ENCODE data around the gene KPNA6.

DNA sequence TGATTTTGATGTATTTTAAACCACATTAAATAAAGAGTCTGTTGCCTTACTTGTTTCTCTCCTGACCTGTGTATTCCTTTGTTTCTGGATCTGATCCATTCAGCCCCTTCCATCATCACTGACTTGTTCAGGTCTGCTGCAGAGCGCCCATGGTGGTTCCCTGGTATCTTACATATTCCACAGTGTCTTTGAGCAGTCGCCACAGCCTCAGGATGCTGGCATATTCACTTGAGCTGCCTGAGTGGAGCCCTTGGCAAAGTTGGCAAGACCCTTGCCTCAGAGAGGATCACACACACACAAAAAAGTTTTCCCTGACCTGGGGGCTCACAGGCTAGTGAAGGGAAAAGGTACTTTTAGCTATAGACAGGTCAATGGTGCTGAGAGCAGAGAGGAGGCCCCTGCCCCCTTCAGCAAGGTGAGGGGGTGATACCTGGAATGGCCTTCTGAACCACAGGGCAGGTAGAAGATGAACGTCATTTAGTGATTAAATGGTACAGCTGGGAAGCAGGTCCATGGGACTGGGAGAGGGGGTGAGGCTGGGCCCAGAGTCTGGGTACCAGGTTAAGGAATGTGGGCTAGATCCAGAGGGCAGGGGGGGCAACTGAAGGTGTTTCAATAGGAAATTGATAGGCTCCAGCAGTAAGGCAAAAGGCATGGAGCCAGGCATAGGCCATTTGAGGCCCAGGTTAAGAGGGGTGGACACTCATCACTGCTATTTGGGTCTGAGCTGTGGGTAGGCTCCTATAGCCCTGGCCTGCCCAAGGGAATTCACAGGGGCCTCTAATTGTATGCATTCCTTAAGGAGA, 90.6 kb downstream of the KPNA6 start:
- no peak for TF ChIP-seq EZH2 (IDR thresholded peaks at IDR 0.05; ENCODE audit: borderline replicate concordance, low read depth, low read length, severe bottlenecking)
- TF ChIP-seq, protein P1, sequence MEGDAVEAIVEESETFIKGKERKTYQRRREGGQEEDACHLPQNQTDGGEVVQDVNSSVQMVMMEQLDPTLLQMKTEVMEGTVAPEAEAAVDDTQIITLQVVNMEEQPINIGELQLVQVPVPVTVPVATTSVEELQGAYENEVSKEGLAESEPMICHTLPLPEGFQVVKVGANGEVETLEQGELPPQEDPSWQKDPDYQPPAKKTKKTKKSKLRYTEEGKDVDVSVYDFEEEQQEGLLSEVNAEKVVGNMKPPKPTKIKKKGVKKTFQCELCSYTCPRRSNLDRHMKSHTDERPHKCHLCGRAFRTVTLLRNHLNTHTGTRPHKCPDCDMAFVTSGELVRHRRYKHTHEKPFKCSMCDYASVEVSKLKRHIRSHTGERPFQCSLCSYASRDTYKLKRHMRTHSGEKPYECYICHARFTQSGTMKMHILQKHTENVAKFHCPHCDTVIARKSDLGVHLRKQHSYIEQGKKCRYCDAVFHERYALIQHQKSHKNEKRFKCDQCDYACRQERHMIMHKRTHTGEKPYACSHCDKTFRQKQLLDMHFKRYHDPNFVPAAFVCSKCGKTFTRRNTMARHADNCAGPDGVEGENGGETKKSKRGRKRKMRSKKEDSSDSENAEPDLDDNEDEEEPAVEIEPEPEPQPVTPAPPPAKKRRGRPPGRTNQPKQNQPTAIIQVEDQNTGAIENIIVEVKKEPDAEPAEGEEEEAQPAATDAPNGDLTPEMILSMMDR (IDR thresholded peaks at IDR 0.05; ENCODE audit: borderline replicate concordance, extremely low read depth, low read length, poor library complexity, severe bottlenecking), result no peak
